ENCODE data around the gene UQCC5. TPM values are rescaled to one million over a fixed set of nuclear protein-coding genes. Genes with fewer than 3 reads are reported as not detected.

Gene UQCC5
- total RNA-seq, 4 donors from 2014 or later, result 1.3 to 29.5 (median 6.3) TPM

DNA sequence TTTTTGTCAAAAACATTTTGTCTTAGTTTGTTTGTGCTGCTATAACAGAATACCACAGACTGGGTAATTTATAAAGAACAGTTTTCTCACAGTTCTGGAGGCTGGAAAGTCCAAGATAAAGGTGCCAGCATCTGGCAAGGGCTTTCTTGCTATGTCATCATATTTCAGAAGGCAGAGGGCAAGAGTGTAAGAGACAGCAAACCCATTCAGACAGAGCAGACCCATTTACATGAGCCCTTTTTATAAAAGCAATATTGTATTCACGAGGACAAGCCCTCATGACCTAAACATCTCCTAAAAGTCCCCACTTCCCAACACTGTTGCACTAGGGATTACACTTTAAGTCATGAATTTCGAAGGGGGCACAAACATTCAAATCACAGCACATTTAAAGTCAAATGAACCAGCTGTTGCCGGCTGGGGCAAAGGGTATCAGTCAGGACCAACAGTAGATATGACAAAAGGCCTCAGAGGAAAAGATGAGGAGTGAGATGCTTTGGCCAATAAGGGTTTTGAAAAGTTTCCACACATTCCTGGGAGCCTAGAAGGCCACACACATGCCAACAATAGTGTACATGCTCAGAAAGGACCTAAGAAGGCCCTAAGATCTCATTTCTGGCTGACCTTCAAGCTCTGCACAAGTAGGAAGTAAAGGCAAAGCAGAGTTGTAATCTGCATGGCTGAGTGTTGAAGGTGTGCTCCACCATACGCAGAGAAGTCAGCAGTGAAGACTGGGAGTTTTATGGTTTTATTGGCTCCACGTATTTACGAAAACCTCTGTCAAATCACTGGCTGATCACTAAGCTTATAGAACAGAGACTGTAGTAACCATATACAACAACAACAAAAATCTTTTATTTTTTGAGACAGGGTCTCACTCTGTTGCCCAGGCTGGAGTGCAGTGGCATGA lies 37.9 kb downstream of the UQCC5 start:
- no peak for DNase-seq (ENCODE audit: low spot score in 2 of 2)
- no peak overlapping the region for H3K4me3 ChIP-seq (ENCODE audit: low read depth, poor library complexity, severe bottlenecking)
- intact Hi-C loops (cut with DNase I; ENCODE audit: low total_unique reads), result no loop called here
- TF ChIP-seq, protein P1, sequence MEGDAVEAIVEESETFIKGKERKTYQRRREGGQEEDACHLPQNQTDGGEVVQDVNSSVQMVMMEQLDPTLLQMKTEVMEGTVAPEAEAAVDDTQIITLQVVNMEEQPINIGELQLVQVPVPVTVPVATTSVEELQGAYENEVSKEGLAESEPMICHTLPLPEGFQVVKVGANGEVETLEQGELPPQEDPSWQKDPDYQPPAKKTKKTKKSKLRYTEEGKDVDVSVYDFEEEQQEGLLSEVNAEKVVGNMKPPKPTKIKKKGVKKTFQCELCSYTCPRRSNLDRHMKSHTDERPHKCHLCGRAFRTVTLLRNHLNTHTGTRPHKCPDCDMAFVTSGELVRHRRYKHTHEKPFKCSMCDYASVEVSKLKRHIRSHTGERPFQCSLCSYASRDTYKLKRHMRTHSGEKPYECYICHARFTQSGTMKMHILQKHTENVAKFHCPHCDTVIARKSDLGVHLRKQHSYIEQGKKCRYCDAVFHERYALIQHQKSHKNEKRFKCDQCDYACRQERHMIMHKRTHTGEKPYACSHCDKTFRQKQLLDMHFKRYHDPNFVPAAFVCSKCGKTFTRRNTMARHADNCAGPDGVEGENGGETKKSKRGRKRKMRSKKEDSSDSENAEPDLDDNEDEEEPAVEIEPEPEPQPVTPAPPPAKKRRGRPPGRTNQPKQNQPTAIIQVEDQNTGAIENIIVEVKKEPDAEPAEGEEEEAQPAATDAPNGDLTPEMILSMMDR (IDR thresholded peaks at IDR 0.05), result no peak
- TF ChIP-seq POLR2A (IDR thresholded peaks at IDR 0.05), result no peak
- 93 to 96% methylated on average over 6 of the region's 6 CpGs for WGBS, 2 donors

Other genes starting within 250 kb of the UQCC5 start
- 1 to 10 TPM; 1.6 to 5.7 (median 3.5) TPM for gene GLYCTK, start 248.8 kb upstream of the UQCC5 start, total RNA-seq
- gene DNAH1, start 220.3 kb upstream of the UQCC5 start, total RNA-seq, result 1 to 10 TPM; 2.0 to 5.9 (median 5.0) TPM
- 10 to 100 TPM; 62.5 to 95.5 (median 89.7) TPM for gene BAP1, start 126.6 kb upstream of the UQCC5 start, total RNA-seq
- gene PHF7, start 125.9 kb upstream of the UQCC5 start, total RNA-seq, result 10 to 100 TPM in 2 of 4 donors, 1 to 10 TPM in 2; 6.5 to 15.7 (median 10.9) TPM
- gene SEMA3G, start 91.5 kb upstream of the UQCC5 start, total RNA-seq, result 10 to 100 TPM; 17.9 to 49.8 (median 26.9) TPM
- 10 to 100 TPM in 3 of 4 donors, 1 to 10 TPM in 1; 6.3 to 73.7 (median 21.3) TPM for gene TNNC1, start 82.6 kb upstream of the UQCC5 start, total RNA-seq
- 100 to 1,000 TPM in 1 of 4 donors, 10 to 100 TPM in 3; 69.9 to 133 (median 85.9) TPM for gene NISCH, start 81.0 kb upstream of the UQCC5 start, total RNA-seq
- gene STAB1, start 41.3 kb upstream of the UQCC5 start, total RNA-seq, result 10 to 100 TPM; 10.1 to 23.9 (median 12.1) TPM
- 10 to 100 TPM; 40.3 to 61.4 (median 48.0) TPM for gene NT5DC2, start 2.7 kb upstream of the UQCC5 start, total RNA-seq
- gene PBRM1, start 149.3 kb downstream of the UQCC5 start, total RNA-seq, result 10 to 100 TPM; 51.6 to 78.7 (median 74.0) TPM
- 100 to 1,000 TPM in 1 of 4 donors, 10 to 100 TPM in 3; 79.3 to 111 (median 86.4) TPM for gene GNL3, start 149.4 kb downstream of the UQCC5 start, total RNA-seq
- 10 to 100 TPM; 27.4 to 41.9 (median 35.9) TPM for gene GLT8D1, start 169.2 kb downstream of the UQCC5 start, total RNA-seq
- gene SPCS1, start 169.5 kb downstream of the UQCC5 start, total RNA-seq, result 100 to 1,000 TPM in 2 of 4 donors, 10 to 100 TPM in 2; 80.4 to 134 (median 101) TPM
- 10 to 100 TPM in 2 of 4 donors, 1 to 10 TPM in 2; 9.2 to 15.9 (median 12.7) TPM for gene NEK4, start 234.3 kb downstream of the UQCC5 start, total RNA-seq
- gene ITIH1, start 241.0 kb downstream of the UQCC5 start, total RNA-seq, result under 1 TPM in 1 of 4 donors, not detected in 3; 0.39 TPM

Data from lower leg skin (tissue), 4 donors.